Fibroblast of lung (primary cell): Measurements from ENCODE around the gene MROH2B. TPM values are rescaled to one million over a fixed set of nuclear protein-coding genes. Genes with fewer than 3 reads are reported as not detected.
A peak's percentile ranks its signal among the peaks of the same experiment; 100 is the strongest.

Source experiments
- DNase-seq, 2 donors: peaks; one replicate each; pipeline versions ENCODE4 v3.0.0 to v3.0.0-alpha.2; 2010; ENCODE audit warnings: low read depth in 2 of 2
- H2AFZ ChIP-seq: 2 replicates; pipeline ENCODE4 v1.5.1; 2012; ENCODE audit warnings: low read length, control low read depth, inconsistent platforms
- H3K27ac ChIP-seq: 2 replicates; pipeline ENCODE4 v1.5.1; 2011; ENCODE audit warnings: low read length, control low read depth; ENCODE audit not compliant: insufficient read depth
- H3K27me3 ChIP-seq: 2 replicates; pipeline ENCODE4 v1.5.1; 2011; ENCODE audit warnings: mild to moderate bottlenecking, low read length; ENCODE audit not compliant: control insufficient read depth, insufficient read depth
- H3K36me3 ChIP-seq: 2 replicates; pipeline ENCODE4 v1.5.1; 2011; ENCODE audit warnings: low read length; ENCODE audit not compliant: control insufficient read depth, insufficient read depth
- H3K4me1 ChIP-seq: 2 replicates; pipeline ENCODE4 v1.5.1; 2011; ENCODE audit warnings: low read length; ENCODE audit not compliant: control insufficient read depth, insufficient read depth; ENCODE audit errors: extremely low read depth
- H3K4me2 ChIP-seq: 2 replicates; pipeline ENCODE4 v1.5.1; 2011; ENCODE audit warnings: low read length, control low read depth; ENCODE audit not compliant: insufficient read depth; ENCODE audit errors: extremely low read depth
- H3K4me3 ChIP-seq, 4 experiments: fragments of 200-600 bp in 1 of 4; sonication (generic) in 1 of 4; replicated peaks in 1 of 4; 2 replicates each; pipeline ENCODE4 v1.5.1; 2011 to 2016; ENCODE audit warnings: low read length in 4 of 4, low read depth in 3 of 4, mild to moderate bottlenecking in 3 of 4, control low read depth in 2 of 4, inconsistent platforms in 1 of 4, mixed read lengths in 1 of 4; ENCODE audit not compliant: insufficient read depth in 1 of 4; ENCODE audit errors: control extremely low read depth in 1 of 4
- H3K79me2 ChIP-seq: 2 replicates; pipeline ENCODE4 v1.5.1; 2012; ENCODE audit warnings: mild to moderate bottlenecking, low read length, inconsistent platforms; ENCODE audit not compliant: control insufficient read depth, insufficient read depth
- H3K9ac ChIP-seq: 2 replicates; pipeline ENCODE4 v1.5.1; 2011; ENCODE audit warnings: mild to moderate bottlenecking, low read length, control low read depth; ENCODE audit not compliant: insufficient read depth
- H3K9me3 ChIP-seq: 2 replicates; pipeline ENCODE4 v1.5.1; 2012; ENCODE audit warnings: low read depth, low read length; ENCODE audit not compliant: control insufficient read depth, insufficient read depth
- H4K20me1 ChIP-seq: 2 replicates; pipeline ENCODE4 v1.5.1; 2011; ENCODE audit warnings: low read length; ENCODE audit not compliant: control insufficient read depth, insufficient read depth; ENCODE audit errors: extremely low read depth
- CTCF ChIP-seq, 2 donors: IDR thresholded peaks in 1 of 2; conservative IDR thresholded peaks in 1 of 2; 1 replicate in 1 of 2; 2 replicates in 1 of 2; pipeline ENCODE4 v1.5.1; 2011 to 2012; ENCODE audit warnings: low read length in 2 of 2, control low read depth in 1 of 2, inconsistent platforms in 1 of 2, low read depth in 1 of 2, mild to moderate bottlenecking in 1 of 2
- EZH2 ChIP-seq: IDR thresholded peaks from 2 replicates; pipeline ENCODE4 v1.5.1; 2012; ENCODE audit warnings: low read length, control low read depth, mild to moderate bottlenecking; ENCODE audit errors: missing control alignments
- polyA plus RNA-seq, 2 donors: library from polyadenylated mRNA; depleted of rRNA in 1 of 2; stranded (reverse) in 1 of 2; unstranded in 1 of 2; fragments of >200 nt; gene quantifications; 2 replicates each; pipeline ENCODE4 v1.2.1, GENCODE V29; 2011 to 2012; ENCODE audit warnings: missing spikeins in 1 of 2
- total RNA-seq: library from RNA; depleted of rRNA; stranded (reverse); fragments of >200 nt; gene quantifications from 2 replicates; pipeline ENCODE4 v1.2.1, GENCODE V29; 2014

Gene MROH2B
- total and polyA plus RNA-seq, 2 donors (not counting 1 experiment from before 2014, with no cell fraction given) = not detected

GRCh38 chr5:41094871-41095270 lies 23.7 kb upstream of the MROH2B start:
- Histone ChIP-seq H3K9ac (no peak overlapping the region), H3K4me2 (no peak overlapping the region), H3K79me2 (no peaks in the 10 kb centered on the region), H3K4me1 (no peaks in the 10 kb centered on the region), H3K27ac (no peak overlapping the region), H3K27me3 (no peaks in the 10 kb centered on the region), H3K9me3 (no peaks in the 10 kb centered on the region), H3K4me3 (no peak overlapping the region), H4K20me1 (no peaks in the 10 kb centered on the region), H2AFZ (no peak overlapping the region), H3K36me3 (no peaks in the 10 kb centered on the region)
- TF ChIP-seq EZH2 (no peak), CTCF (conservative IDR thresholded peaks at IDR 0.05 in 1 of 2, IDR thresholded peaks at IDR 0.05 in 1 of 2; ENCODE audit: low read depth in 1 of 2, low read length in 2 of 2) (no peak)
- DNase-seq = peak in 1 of 2 donors; percentile 9

- Histone ChIP-seq H3K4me3 (no peak overlapping the region), H3K36me3 (no peaks in the 10 kb centered on the region), H3K4me1 (no peaks in the 10 kb centered on the region), H4K20me1 (no peaks in the 10 kb centered on the region), H3K79me2 (no peaks in the 10 kb centered on the region), H2AFZ (no peak overlapping the region), H3K9me3 (no peaks in the 10 kb centered on the region), H3K9ac (no peak overlapping the region), H3K27ac (no peak overlapping the region), H3K27me3 (no peaks in the 10 kb centered on the region), H3K4me2 (no peak overlapping the region)
- TF ChIP-seq CTCF (conservative IDR thresholded peaks at IDR 0.05 in 1 of 2, IDR thresholded peaks at IDR 0.05 in 1 of 2; ENCODE audit: low read depth in 1 of 2, low read length in 2 of 2) (no peak), EZH2 (no peak)
- peak in 1 of 2 donors; percentile 11 for DNase-seq
These were observed 22.7 kb upstream of the MROH2B start for GRCh38 chr5:41093803-41094202.

- no peaks in the 10 kb centered on the region for H3K9me3 ChIP-seq
- no peaks in the 10 kb centered on the region for H3K79me2 ChIP-seq
- H3K27me3 ChIP-seq = no peaks in the 10 kb centered on the region
- no peak overlapping the region for H3K27ac ChIP-seq
- peak; percentile 81 to 84 for DNase-seq
- H3K9ac ChIP-seq = no peak overlapping the region
- no peak overlapping the region for H3K4me2 ChIP-seq
- H4K20me1 ChIP-seq = no peaks in the 10 kb centered on the region
- H3K4me3 ChIP-seq = no peak overlapping the region
- no peak for TF ChIP-seq EZH2
- H3K36me3 ChIP-seq = no peaks in the 10 kb centered on the region
- no peak overlapping the region for H2AFZ ChIP-seq
- no peaks in the 10 kb centered on the region for H3K4me1 ChIP-seq
These were observed 16.3 kb upstream of the MROH2B start for GRCh38 chr5:41087461-41087860.
